Measurements from ENCODE around the gene ITPRID2.

Gene ITPRID2

DNA sequence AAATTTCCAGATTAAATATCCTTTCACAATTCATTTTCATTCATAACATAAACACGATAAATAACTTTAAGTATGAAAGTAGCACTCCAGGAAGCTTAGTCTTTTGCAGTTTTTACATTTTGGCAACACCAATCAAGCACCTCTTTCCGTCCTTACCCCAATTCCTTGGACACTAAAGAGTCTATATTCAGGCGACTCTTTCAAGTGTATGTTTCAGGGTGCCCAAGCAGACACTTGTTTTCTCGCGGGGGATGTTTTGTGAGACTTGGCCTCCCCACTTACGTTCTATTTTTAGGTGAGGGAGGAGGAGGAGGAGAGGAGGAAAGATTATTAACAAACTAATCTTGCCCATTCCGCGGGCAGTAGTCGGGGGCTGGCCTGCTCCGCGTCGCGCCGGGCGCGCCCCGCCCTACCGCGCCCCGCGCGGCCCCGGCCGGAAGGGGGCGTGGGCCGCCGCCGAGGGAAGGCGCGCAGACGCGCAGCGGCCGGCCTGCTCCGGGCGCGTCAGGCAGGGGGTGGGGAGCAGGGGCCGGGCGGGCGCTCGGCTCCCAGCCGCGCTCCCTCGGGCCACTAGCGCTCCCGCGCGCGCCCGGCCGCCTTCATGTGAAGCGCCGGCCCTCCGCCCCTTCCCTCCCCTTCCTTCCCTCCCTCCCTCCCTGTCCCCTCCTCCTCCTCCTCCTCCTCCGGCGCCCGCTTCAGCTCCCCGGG is at the start of gene ITPRID2:
ITPRID2 (plus strand) TSS at position 473 of the 708 bp plus-strand sequence. CDS start 337 bp downstream, outside the sequence.
- peak; percentile 53 for DNase-seq

DNA sequence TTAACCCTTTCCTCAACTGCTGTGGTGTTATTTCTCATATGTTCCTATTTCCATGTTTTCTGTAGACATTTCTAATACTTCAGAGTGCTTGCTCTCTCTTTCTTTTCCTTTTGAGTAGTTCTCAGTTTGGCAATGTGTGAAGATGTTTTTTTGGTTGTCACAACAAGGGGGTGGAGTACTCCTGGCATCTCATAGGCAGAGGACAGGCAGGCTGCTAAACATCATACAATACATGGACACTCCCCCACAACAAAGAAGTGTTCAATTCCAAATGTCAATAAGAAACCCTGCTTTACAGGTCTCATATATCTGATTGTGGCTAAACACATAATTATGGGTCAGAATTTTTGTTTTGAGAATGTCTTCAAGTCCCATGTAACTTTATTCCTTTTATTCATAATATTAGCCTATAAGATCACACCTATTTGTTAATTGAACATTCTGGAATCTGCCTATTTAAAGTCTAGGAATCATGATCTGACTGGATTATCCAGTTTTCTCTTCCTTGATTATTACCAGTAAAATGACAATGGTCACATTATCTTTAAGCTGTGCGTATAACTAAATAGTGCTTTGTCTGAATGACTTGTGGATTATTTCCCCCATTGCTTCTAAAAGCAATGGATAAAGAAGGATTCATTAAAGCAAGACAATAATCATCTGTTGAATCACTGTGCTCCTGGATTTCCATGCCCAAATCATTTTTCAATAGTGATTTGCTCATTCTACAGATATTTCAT is 46.8 kb upstream of the ITPRID2 start:
- no peak for DNase-seq

DNA sequence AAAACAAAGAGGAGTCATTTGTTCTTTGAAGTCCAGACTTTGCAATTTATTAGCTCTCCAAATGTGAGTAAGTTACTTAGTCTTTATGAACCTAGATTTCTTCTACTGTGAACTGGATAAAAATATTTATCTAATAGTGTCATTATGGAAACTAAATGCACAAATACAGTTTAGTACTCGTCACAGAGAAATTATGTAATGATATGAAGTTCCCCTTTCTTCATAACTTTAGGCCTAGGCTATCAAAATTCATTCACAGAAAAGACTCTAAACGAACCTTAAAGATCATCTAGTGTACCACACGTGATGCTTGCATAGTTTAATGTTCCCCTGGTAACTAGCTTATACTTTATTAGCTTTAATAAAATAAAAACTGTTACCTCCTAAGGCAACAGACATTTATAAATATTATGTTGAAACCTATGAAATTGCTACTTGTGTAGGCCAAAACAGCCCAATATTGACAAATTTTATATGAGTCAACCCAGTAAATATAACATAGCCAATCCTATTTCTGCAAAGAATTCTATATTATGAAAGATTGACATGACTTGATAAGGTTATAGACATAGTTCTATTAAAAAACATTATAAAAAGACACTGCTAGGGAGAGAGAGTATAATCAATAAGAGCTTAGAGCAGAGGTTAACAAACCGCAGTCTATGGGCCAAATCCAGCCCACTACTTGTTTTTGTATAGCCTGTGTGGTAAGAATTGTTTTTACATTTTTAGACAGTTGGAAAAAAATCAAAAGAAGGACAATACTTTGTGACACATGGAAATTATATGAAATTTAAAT is 44.9 kb upstream of the ITPRID2 start:
- no peak for DNase-seq

DNA sequence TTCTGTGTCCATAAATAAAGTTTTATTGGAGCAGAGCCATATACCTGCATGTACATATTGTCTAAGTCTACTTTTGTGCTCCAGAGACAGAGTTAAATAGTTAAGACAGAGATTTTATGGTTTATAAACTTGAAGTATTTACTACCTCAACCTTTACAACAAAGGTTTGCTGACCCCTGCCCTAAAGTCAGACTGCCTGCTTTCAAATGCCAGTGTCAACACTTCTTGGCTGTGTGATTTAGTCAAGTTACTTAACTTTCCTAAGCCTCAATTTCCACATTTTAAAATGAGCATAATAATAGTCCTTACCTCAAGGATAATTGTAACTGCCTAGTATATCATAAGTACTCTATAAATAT is 44.4 kb upstream of the ITPRID2 start:
- DNase-seq: no peak

DNA sequence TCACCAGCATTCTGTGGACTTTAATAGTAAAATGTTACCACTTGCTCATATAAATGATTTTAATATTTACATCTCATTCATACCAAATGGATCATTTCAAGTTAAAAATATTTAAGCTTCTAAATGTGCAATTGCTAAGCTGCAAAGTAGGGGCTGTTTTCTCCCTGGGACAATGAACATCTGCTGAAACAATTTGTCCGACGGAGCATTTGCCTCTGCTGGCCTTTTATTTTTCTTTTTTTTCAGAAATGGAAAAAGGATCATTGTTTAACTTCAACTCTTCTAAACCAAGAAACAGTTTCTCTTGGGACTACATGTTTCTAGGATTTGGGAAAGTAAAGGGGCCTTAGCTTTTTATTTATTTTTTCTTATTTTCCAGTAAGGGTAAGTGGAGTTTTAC is 43.8 kb upstream of the ITPRID2 start:
- DNase-seq: no peak

DNA sequence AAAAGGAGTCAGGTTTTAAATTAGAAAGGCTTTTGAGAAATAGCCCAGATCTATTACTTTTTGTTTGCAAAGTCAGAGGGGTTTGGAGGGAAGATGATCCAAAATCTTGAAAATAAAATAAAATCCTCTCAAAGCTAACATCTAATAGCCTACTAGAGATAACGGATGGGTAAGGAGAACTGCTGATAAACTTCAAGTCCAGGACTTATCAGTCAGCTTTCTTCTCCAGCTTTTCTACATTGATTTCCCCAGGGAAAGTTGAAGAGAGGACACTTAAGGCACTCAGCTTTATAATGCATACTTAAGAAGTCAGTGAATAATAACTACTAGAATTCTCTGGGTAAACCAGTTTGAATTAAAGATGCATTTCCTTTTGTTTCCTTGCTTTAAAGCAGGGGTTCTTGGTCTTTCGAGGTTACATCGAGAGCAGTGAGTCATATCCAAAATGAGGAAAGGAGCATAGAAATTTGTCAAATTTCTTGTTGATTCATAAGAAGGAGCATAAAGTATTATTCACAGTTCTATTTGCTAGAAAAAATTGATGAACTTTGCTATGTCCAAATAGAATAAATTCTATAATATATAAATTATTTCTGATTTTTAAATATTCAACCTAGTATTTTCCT is 43.2 kb upstream of the ITPRID2 start:
- no peak for DNase-seq

DNA sequence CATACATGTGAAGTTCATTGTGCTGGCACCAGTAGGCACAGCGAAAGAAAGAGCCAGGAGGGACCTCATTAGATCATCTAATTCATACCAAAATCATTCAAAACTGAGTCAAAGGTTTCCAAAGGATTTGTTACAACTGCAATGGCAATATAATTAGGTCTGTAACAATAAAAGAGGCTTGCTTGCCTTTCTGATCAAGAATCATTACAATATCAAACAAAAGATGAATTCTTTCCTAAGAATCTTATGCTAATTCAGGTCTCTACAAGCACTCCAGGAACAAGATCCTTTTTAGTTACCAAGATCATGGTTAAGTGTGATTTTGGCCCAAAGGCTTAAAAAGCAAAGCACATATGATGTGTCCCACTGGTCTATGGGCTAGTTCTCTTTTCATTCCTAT is 41.9 kb upstream of the ITPRID2 start:
- DNase-seq: no peak

DNA sequence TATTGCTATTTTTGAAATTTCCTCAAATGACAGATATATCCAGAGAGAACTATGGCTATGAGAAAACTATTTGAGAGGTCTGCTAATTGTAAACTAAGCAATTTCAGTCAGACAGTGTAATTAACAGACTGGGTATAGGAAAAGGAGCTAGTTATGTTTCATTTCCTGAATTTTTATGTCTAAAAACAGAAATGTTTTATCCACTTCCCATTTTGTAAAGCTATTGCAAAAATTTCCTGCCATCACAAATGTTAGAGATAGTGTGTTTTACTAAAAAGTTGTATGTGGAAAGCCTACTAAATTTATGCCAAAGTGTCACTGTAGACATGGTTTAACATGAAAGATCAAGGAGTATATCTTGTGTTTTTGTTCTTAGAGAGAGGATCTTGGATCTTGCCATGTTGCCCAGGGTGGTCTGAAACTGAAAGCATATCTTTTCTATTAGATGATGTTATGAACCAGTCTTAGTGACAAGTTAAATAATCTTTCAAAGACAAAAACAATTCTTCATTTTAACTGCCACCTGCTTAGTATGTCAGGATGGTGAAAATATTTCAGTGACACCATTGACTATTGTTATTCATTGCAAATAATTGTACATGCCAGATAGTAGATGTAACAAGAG is 40.5 kb upstream of the ITPRID2 start:
- no peak for DNase-seq

DNA sequence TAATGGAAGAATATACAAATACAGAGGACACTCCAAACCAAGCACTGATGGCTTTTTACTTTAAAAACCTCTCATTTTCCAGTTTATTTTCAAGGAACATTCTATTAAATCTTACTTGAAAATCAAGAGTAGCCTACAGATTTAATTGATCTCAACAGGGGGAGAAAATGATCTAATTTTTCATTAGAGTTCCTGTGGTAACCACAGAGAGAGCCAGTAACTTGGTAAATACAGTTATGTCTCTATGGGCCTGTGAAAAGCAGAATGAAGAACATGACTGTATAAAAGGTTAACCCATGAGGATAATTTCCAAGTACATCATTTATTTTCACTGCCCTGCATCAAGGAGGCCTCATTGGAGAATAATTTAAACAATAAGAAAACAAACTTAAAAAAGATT is 39.8 kb upstream of the ITPRID2 start:
- DNase-seq: no peak

DNA sequence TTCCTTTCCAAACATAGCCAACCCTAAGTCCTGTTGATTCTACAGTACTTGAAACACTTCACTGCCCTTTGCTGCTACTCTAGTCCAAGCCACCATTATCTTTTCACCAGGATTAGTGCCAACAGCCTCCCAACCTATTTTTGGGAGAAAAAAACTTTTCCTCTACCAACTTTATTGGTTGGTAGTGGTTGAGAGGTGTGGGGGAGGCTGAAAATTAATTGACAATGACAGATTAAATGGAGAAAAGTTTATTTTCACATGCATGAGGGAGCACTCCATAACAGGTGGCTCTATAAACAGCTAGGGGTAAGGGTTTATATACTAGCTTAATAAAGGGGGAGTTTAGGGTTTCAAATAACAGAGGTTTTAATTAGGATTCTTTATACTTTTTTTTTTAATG is 37.8 kb upstream of the ITPRID2 start:
- DNase-seq: no peak

DNA sequence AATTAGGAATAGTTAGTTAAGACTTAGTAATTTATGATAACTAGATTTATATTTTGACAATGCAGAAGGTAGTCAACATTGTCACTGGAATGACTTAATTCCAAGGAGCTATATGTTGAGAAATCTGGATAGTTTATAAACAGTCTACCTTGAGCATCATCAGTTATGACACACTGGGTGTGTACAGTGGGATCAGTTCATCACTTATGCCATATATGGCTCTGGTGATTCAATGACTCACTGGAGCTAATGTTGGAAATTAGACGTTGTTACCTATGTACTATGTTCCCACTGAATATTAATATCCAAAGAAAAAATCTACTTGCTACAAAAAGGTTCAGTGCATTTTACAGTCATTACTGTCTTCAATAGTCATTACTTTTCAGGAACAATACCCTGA is 34.0 kb upstream of the ITPRID2 start:
- DNase-seq: no peak

DNA sequence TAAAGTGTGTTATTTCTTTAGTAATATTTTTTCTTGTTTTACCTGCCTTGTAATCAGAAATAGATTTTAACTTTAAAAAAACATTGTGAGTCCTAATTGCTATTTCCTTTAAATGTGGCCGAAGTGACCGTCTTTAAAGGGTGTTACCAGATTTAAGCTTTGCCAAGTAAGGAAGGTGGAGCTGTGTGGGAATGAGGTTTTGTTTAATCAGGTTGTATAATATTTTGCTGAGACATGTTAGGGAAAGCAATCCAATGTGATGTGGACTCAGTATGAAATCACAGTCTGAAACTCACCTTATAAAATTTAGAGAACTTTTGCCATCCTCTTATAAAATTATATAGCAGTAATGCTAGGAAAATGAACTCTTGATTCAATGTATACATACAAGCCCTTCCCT is 32.9 kb upstream of the ITPRID2 start:
- no peak for DNase-seq

DNA sequence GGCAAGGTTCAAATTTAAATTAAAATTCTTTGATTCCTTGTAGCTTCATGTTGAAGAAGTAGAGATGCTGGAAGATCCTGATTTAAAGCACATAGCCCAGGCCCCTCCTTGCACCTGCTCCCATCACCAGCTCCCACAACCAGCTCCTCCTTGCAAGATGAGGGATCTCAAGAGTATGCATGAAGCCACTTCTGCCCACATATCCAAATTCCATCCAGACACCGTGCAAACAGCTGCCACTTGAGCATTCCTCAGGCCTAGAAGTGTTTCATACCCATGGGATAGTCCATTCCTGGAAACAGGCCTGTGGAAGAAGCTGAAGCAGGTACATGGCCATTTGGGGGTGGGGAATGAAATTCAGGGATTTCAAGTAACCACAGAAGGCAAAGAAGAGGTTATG is 32.4 kb upstream of the ITPRID2 start:
- DNase-seq: no peak

DNA sequence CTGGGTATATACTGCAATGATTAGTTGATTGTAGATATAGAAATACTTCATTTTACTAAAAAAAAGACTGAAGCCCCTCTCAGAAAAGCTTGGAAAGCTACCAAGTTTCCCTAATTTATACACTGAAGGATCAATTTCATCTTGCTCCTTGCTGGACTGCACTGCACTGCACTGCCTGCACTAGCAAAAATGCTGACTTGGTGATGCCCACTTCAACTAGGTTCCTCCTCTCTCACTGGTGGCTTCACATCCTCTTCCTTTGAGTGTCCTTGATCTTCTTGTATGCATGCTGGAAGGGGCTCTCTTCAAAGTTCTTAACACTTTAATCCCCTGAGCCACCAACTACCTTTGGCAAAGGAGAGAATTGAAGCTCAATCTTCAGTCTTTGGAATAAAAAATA is 31.7 kb upstream of the ITPRID2 start:
- DNase-seq: no peak

DNA sequence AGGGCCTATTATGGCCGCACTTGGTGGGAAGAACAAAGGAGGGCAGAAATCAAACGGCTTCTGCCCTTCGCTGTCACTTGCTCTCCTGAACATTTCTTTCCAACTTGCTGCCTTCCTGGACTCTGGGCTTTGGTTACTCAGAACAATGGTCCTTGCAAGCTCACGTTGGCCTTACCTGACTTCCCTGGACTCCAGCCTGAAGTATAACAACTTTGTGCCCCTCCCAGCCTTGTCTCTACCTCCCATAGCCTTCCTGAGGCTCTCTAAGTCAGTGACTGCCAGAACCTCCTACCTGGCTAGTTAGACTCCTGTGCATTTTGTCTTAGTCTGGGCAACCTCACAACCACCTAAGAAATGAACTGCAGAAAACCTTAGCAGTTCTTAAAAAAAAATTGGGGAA is 30.2 kb upstream of the ITPRID2 start:
- DNase-seq: no peak

DNA sequence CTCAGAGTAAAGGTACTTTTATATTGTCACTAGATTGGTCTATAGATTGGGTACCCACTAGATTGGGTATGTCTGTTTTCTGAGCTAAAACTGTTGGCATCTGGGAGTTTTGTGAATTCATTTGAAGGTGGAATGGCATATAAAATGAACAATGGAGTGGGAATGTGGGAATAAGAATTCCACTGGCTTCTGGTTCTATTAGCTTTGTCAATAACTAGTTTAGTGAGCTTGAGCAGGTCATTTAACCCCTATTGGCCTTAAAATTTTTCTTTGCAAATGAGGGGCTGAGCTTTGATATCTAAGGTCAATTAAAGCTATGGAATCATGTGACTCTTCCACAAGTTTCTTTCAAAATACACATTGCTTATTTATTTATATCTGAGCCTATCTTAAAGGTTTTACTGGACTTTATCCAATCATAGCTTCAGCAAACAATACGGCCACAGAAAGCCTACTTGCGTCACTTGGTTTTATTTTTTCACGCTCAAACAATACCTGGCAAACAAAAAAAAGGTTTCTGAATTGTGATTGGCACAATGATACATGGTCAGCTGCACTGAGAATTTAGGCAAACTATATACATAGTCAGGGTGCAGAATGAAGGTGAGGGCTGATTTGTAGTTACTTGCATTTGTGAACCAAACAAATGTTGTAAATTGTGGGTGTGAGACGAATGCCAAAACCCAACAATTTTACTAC is 28.8 kb upstream of the ITPRID2 start:
- no peak for DNase-seq

DNA sequence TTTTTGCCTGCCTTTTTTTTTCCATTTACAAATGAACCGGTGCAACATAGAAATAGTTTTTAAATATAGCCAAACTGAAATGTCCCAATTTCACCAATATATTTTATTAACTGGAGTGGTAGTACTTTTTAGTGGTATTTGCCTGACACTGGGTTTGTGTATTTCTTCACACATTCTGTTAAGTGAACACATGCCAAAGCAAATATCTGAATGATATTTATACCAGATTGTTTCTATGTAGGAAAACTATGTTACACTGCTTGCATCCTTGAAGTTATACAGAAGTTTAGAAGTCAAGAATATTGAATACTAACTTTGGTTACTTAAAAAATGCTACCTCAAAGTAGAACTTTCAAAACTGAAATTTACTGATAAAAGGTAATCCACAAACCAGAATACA is 19.4 kb upstream of the ITPRID2 start:
- DNase-seq: no peak

DNA sequence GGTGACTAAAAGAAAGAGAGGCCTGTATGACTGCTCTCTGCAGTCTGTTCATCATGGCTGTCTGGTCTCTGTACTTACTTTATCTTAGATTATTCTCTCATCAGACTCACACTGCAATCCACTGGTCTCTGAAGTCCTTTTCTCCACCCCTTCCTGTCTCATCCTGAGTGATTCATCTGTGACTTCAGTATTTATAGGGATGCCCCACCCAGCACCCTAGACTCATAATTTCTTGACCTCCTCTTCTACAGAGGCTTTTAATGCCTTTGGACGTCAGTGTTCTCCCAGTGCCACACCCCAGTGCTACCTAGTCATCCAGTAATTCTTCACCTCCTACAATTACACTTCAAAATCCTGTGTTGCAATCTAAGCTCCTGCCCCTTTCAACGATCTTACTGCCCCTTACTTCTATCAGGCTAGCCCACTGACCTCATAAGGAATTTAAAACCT is 14.9 kb upstream of the ITPRID2 start:
- DNase-seq: no peak

DNA sequence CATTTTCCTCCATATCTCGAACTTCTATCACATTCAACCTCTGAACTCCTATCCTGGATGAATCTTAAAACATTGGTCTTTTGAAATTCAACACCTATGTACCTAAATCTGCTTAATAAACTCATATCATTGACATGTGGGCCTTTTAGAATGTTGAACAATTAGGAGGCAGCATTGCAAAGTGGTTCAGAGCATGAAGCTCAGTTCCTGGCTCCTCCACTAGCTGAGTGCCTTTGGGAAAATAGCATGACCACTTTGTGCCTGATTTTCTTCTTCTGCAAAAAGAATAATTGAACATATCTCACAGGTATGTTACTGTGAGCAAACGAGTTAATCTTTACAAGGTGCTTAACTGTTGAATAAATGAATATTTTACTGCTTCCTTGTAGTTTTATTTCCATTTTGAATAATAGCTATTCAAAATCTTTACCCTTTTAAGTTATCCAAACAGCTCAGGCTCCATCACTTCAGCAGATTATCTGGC is 14.3 kb upstream of the ITPRID2 start:
- DNase-seq: no peak

DNA sequence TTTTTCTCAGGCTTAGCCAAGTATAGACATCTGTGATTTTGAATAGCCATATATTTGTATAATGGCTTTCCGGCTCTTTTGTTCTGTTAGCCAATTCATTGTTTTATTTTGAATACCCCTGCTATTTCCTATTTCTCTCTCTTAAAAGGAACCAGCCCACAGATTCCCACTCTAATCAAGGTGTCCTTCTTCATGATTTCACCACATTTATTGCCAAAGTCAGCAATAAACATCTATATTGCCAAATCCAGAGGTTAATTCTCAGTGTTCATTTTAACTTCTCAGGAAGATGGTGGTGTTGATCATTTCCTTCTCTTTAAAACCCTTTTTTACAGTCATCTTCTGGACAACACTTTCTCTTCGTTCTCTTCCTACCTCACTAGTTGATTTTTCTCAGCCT is 13.1 kb upstream of the ITPRID2 start:
- DNase-seq: no peak

DNA sequence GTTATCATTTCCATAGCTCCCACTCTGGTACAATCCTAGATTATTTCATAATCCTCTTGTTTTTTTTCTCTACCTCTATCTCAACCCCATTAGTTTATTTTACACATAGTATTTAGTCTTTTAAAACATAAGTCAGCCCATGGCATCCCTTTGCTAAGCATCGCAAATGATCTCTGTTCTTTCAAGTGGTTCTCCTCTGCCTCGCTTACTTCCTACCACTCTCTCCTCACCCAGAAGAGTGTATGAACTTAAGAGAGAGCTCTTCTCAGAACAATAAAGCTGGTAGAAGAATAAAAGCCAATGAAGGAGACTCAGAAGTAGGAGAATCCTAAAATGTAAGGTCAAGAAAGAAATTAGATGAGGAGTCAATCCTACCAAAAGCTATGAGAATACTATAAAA is 12.2 kb upstream of the ITPRID2 start:
- DNase-seq: no peak

Data from stimulated activated naive CD4-positive, alpha-beta T cell treated with Interleukin-2 at 50 U/mL for 16 hours (primary cell).